NCI-H2107 (cell line): ENCODE results near the gene MACC1.
"Not testable (repeated sequence)": the region's sequence is repeated elsewhere in the genome, so short reads cannot be mapped to it uniquely, and the experiment has no call there.

Experiments used
- DNase-seq: peaks from one replicate; lab custom pipeline; 2025; lab: John Stamatoyannopoulos, UW

Gene MACC1

GRCh38 chr7:20128001-20128400 is 89.2 kb downstream of the MACC1 start:
- no peak for DNase-seq

- DNase-seq, result not testable (repeated sequence)
These were observed 91.1 kb downstream of the MACC1 start for GRCh38 chr7:20126060-20126459.

- not testable (repeated sequence) for DNase-seq
These were observed 93.1 kb downstream of the MACC1 start for GRCh38 chr7:20124087-20124486.

- DNase-seq, result not testable (repeated sequence)
These were observed 94.4 kb downstream of the MACC1 start for GRCh38 chr7:20122653-20123316.

- DNase-seq, result no peak
These were observed 95.1 kb downstream of the MACC1 start for GRCh38 chr7:20122073-20122472.

- DNase-seq, result no peak
These were observed 95.8 kb downstream of the MACC1 start for GRCh38 chr7:20121404-20121803.

GRCh38 chr7:20120611-20121168 is 96.5 kb downstream of the MACC1 start:
- DNase-seq, result not testable (repeated sequence)

GRCh38 chr7:20116869-20117268 is 100.3 kb downstream of the MACC1 start:
- no peak for DNase-seq

GRCh38 chr7:20114468-20114867 is 102.7 kb downstream of the MACC1 start:
- DNase-seq, result no peak

GRCh38 chr7:20113427-20114027 is 103.7 kb downstream of the MACC1 start:
- DNase-seq, result no peak

GRCh38 chr7:20112696-20113095 is 104.5 kb downstream of the MACC1 start:
- no peak for DNase-seq

GRCh38 chr7:20111821-20112542 is 105.2 kb downstream of the MACC1 start:
- DNase-seq, result no peak

GRCh38 chr7:20107582-20107981 is 109.6 kb downstream of the MACC1 start:
- DNase-seq, result no peak

- no peak for DNase-seq
These were observed 112.5 kb downstream of the MACC1 start for GRCh38 chr7:20104696-20105095.

- DNase-seq, result no peak
These were observed 114.2 kb downstream of the MACC1 start for GRCh38 chr7:20102982-20103381.

GRCh38 chr7:20095862-20096261 is 121.3 kb downstream of the MACC1 start:
- DNase-seq, result no peak

GRCh38 chr7:20095436-20095835 is 121.7 kb downstream of the MACC1 start:
- no peak for DNase-seq

GRCh38 chr7:20089431-20089830 is 127.8 kb downstream of the MACC1 start:
- no peak for DNase-seq

- DNase-seq, result no peak
These were observed 132.1 kb downstream of the MACC1 start for GRCh38 chr7:20085086-20085485.
